Esophagus muscularis mucosa (tissue), 3 donors: ENCODE measurements around the gene MCF2L2.

Experiments
- POLR2A ChIP-seq: fragments of 450-650 bp; IDR thresholded peaks from one replicate; pipeline ENCODE4 v1.6.1; 2017; ENCODE audit warnings: antibody characterized with exemption, moderate library complexity, mild to moderate bottlenecking, low read depth
- TF ChIP-seq, protein P1 (sequence below), 3 experiments: fragments of 200-600 bp in 2 of 3; fragments of 450-650 bp in 1 of 3; sonication (generic) in 2 of 3; IDR thresholded peaks; one replicate each; pipeline ENCODE4 v1.5.1; 2017 to 2019; ENCODE audit warnings: antibody characterized with exemption in 3 of 3, mild to moderate bottlenecking in 2 of 3, moderate library complexity in 1 of 3

DNA sequence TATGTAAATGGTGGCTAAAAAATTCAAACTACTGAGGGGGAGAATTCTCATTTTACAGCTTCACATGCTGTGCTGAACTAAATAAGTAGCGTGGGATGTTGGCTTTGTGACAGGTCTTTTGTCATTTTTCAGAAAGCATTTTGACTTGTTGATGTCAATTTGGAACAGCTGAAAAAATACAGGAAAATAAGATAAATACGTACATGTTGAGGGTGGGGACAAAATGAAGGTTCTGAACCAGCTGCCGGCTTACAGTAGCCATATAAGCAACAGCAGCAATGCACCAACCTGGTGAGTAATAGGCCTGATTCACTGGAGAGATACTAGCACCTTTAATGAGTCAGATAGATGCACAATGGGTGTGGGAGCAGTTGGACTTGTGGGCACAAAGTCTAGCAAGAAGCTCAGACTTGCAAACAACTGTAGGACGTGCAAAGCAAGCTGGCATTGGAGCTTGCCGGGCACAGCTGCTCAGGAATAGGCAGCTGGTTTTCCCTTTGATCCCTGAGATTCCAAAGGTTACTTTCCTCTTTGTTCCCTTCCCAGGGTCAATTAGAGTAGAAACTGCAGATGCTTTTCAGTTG, 162.5 kb downstream of the MCF2L2 start:
- TF ChIP-seq, protein P1, sequence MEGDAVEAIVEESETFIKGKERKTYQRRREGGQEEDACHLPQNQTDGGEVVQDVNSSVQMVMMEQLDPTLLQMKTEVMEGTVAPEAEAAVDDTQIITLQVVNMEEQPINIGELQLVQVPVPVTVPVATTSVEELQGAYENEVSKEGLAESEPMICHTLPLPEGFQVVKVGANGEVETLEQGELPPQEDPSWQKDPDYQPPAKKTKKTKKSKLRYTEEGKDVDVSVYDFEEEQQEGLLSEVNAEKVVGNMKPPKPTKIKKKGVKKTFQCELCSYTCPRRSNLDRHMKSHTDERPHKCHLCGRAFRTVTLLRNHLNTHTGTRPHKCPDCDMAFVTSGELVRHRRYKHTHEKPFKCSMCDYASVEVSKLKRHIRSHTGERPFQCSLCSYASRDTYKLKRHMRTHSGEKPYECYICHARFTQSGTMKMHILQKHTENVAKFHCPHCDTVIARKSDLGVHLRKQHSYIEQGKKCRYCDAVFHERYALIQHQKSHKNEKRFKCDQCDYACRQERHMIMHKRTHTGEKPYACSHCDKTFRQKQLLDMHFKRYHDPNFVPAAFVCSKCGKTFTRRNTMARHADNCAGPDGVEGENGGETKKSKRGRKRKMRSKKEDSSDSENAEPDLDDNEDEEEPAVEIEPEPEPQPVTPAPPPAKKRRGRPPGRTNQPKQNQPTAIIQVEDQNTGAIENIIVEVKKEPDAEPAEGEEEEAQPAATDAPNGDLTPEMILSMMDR (IDR thresholded peaks at IDR 0.05) = no peak
- no peak for TF ChIP-seq POLR2A
